ENCODE results near the gene MRTFB.
"Not testable (repeated sequence)": the region's sequence is repeated elsewhere in the genome, so short reads cannot be mapped to it uniquely, and the experiment has no call there.

MRTFB gene

GRCh38 chr16:14106457-14106856 lies 35.3 kb downstream of the MRTFB start:
- DNase-seq: no peak

- no peak for DNase-seq
Observed at GRCh38 chr16:14106961-14107360, 35.8 kb downstream of the MRTFB start.

- DNase-seq: no peak
Observed at GRCh38 chr16:14109077-14109775, 38.1 kb downstream of the MRTFB start.

GRCh38 chr16:14109782-14110727 lies 38.9 kb downstream of the MRTFB start:
- DNase-seq: no peak

- DNase-seq: no peak
Observed at GRCh38 chr16:14110728-14111251, 39.7 kb downstream of the MRTFB start.

DNA sequence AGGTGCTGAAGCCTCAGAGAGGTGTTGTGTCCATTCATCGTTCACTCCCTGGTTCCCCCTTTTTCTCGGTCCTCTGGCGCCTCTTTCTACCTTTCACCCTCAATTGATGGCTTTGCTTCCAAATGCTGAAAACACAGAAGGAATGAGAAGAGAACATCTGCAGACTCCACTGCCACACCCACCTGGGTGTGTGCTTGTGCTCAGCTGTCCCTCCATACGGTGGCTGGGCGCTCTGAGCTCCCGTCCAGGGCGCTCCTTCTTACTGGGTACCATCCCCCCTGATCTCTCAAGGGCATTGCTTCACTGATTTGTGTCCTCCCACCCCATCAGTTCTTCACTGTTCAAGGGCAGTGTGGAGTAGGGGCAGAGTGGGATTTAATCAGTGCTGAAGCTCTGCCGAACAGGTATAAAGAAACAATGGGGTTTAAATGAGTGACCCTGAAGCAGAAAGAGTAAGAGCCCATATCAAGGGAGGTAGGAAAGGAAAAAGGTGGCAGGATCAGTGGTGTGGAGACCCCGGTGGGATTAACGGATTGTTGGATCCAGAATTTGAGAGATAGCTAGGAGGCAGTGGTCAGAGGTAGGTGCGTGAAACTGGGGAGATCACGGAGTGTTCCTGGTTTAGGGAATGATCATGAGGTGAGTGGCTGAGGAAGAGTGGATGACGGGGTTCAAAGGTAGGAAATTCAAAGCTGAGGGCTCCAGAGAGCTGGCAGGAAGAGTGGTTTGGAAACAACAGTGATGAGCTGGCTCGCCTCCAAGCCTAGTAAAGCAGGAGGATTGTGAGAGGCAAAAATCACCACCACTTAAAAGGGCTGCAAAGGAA lies 40.8 kb downstream of the MRTFB start:
- no peak for DNase-seq

DNA sequence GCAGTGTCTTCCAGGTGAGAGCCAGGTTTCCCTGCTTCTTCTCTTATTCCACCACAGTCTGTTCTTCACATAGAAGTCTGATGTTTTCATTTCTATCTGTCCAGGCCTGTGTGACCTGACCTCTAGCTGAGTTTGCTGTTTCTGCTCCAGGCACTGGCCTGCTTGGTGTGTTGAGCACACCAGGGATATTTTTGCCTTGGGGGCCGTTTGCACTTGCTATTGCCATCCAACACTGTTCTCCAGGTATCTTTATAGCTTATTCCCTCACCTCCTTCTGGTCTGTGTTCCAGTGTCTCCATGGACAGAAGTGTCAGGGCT lies 41.4 kb downstream of the MRTFB start:
- no peak for DNase-seq

DNA sequence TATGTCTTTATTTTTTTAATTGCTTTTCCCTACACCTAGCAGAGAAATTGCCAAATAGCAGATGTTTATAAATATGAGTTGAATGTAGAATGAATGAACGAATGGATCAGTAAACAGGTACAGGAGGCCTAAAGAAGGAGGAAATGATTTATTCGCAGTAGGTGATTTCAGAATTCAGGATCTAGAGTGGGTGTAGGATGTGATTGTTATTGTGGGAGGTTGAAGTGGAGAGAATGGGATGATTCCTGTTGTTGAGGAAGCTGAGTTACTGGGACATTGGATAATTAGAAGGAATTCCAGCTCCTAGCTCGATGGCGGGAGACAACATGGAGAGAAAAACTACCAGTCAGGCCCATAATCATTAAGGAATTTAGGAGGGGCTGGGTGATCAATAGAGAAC lies 42.2 kb downstream of the MRTFB start:
- no peak for DNase-seq

DNA sequence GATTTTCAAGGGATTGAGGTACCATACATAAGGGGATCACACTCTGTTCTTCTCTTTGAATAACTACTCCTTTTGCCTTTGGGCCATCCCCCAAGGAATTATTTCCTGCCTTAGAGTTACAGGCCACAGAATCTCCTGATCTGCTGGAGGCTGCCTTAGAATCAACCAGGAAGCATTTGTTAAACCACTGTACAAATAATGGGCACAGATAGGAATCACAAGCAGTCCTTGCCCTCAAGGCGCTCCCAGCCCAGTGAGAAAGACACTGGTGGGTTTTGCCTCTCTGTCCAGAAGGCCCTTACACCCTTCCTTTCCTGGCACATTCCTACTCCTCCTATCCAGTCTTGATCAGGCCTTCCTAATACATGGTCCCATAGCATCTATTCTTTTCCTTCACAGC lies 45.9 kb downstream of the MRTFB start:
- DNase-seq: no peak

GRCh38 chr16:14119799-14120198 lies 48.7 kb downstream of the MRTFB start:
- no peak for DNase-seq

DNA sequence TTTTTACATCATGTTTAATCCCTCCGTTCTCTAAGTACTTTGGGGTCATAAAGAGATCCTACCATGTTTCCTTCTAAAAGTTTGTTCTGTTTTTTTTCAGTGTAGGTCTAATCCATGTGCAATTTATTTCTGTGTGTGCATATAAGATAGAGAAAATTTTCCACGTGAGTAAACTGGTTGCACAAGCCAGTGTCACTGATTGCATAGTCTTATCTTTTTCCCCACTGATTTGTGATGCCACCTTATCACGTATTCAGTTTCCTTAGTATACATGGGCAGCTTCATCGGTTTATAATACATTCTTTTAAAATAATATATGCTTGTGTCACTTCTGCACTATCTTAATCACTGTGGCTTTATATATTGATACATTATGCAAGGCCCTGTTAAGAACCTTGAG lies 49.2 kb downstream of the MRTFB start:
- no peak for DNase-seq

DNA sequence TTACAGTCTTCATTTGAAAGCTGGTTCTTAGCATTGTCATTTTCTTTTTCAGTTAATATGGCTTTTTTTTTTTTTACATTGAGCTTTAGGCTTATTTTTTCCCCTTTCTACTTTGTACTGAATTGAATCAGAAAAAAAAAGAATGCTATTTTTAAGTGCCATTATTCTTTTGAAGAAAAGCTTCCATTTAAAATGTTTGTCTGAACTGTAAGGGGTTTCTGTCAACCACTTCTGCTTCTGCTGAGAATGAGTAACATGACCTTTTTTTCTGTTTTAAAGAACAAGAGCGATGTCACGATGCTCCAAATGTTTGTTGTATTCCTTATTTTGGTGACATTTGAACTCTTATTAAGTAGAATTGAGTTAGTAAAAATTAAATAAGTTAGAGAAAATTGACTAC lies 50.0 kb downstream of the MRTFB start:
- no peak for DNase-seq

DNA sequence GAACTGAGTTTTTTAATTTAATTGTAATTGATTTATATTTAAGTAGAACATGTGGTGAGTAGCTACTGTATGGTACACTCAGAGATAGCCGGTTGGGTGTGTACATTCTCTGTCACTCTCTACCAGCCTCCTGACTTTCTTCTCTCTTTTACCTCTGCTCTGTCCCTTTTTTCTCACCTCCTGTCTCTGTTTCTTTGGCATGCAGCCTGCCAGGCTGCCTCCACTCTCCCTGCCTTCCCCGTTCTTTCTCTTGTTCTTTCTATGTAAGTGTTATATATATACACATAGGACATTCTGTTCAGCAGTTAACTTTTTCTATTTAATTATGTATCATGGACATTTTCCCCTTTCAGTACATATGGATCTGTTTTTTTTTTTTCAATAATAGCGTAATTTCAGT lies 50.8 kb downstream of the MRTFB start:
- no peak for DNase-seq

DNA sequence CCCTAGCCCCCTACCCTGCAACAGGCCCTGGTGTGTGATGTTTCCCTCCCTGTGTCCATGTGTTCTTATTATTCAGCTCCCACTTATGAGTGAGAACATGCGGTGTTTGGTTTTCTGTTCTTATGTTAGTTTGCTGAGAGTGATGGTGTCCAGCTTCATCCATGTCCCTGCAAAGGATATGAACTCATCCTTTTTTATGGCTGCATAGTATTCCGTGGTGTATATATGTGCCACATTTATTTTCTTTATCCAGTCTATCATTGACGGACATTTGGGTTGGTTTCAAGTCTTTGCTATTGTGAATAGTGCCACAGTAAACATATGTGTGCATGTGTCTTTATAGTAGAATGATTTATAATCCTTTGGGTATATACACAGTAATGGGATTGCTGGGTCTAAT lies 51.3 kb downstream of the MRTFB start:
- DNase-seq: not testable (repeated sequence)

DNA sequence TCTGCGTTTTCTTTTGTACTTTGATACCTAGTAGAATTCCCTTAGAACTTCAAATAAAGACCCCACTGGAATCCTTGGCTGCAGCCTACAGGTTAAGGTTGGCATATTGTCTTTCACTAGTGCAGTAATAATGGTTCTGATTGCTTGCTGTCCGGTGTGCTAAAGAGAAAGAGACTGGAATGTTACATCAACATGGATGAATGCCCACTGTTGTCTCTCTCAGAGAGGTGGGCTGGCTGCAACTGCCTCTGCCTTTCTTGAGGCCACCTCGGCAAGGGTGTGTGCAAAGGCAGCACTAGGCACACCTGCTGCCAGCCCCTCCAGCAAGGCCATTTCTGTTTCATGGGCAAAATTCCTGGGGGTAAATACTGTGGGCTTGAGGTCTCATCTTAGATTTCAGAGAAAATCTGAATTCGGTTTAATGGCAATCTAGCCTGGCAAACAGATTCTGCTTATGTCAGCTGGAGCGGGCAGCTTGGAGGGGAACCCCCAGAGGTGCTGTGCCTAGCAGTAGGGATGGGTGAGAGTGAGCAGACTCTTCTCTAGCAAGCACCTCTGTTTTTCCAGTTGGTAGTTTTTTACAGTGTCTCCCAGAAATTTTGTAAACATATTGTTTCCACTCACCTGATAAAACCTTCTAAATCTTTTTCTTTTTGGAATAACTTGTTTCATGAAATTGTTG lies 54.0 kb downstream of the MRTFB start:
- no peak for DNase-seq

DNA sequence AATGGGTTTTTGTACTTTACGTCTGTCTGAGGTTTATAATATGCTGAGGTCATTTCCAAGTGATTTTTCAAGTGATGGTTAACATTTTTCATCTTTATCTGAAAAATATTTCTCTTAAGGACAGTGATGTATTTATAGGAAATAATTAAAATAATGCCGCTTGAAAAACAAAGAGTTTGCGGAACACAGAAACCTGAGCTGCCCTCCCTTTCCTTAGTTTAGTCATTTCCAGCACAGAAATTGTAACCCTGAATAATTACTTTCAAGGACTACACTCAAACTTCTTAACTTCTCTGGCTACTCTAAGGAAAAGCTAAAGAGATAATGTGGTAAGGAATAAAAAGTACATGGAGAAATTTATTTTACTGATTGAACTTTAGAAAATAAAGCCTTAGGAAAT lies 54.6 kb downstream of the MRTFB start:
- DNase-seq: no peak

DNA sequence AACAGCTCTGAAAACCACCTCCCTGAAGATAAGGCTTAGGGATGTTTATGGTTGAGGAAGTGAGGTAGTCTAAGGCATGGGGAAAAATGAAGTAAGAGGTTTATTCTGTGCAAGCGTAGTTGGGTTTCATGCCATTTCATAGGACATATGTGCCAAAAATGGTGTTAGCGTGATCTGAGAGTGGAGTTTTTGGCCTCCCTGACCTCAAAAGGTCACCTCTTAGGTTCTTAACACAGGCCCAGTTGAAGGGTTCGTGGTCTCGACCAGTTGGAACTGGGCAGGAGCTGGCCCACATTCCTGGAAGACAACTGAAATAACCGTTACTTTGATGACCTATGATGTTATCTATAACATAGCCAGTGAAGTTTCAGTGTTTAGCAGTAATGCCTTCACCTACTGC lies 57.0 kb downstream of the MRTFB start:
- DNase-seq: no peak

DNA sequence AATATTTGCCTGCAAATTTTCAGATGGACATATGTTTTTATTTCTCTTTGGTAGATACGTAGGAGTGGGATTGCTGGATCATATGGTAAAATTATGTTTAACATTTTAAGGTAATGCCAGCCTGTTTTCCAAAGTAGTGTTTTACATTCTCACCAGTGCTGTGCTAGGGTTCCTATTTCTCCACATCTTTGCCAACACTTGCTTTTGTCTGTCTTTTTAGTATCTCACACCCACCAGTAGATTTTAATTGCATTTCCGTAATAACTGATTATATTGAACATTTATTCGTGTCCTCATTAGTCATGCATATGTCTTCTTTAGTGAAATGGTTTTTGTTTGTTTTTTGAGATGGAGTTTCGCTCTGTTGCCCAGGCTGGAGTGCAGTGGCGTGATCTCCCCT lies 58.4 kb downstream of the MRTFB start:
- DNase-seq: no peak

DNA sequence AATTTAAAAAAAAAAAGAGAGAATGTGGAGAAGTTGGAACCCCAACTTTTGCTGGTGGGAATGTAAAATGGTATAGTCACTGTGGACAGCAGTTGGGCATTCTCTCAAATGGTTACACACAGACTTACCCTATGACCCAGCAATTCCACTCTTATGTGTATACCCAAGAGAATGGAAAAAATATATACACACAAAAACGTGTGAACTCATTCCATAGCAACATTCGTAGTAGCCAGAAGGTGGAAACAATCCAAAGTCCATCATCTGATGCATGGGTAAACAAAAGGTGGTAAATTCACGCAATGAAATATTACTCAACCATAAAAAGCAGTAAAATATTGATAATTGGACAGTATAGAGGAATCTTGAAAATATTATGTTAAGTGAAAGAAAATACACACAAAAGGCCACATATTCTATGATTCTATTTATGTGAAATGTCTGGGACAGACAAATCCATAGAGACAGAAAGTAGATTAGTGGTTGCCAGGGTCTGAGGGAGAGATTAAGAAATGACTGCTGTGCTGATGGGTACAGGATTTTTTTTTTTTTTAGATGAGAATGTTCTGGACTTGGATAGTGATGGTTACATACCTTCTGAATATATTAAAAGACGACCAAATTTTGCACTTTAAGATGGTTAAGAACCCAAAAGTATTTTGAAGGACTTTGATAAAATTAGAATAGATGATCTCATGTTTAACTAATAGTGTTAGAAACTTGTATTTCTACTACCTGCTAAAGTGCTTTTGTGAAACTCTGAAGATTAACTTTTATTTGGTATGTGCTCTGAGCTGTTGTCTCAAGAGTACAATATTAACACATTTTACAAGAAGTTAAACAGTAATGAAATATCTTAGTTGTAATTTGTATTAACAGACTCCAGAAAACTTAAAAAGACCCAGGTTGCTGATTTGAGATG lies 60.9 kb downstream of the MRTFB start:
- DNase-seq: no peak

DNA sequence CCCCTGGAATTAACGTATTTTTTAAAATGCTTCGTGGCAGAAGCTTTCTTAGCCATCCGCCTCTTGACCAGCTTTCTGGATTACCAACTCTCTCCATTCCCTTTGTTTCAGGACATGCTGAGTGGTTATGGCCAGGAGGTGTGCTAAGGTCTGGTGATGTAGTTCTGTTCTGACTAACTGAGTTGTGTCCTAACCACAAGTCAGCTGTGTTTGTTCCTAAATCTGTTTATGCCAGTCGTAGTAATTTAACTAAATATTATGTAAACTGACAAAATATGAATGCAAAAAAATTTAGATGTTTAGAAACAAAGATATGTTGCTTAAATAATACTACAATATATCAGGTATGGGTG lies 61.6 kb downstream of the MRTFB start:
- DNase-seq: no peak

DNA sequence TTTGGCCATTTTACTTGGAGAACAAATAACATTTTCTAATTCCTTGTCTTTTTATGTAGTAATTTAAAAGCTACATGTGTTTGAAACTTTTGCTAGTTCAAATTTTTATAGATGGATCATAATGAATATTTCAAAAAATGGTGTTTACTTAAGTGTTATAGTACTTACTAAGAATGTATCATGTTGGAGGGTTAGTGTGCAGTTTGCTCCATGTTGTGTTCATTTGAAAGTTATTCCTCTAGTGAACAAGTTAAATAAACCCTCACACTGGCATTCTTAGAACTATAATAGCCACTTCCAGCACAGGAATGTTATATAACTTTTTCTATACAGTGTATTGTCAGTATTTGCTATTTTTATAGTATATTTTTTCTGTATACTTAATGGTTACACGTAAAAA lies 62.8 kb downstream of the MRTFB start:
- no peak for DNase-seq

GRCh38 chr16:14135704-14136103 lies 64.6 kb downstream of the MRTFB start:
- no peak for DNase-seq

All from DMS 273 treated with DMSO at 0.1 percent for 48 hours (cell line).